ENCODE data around the gene PNPLA5.

The PNPLA5 gene

DNA sequence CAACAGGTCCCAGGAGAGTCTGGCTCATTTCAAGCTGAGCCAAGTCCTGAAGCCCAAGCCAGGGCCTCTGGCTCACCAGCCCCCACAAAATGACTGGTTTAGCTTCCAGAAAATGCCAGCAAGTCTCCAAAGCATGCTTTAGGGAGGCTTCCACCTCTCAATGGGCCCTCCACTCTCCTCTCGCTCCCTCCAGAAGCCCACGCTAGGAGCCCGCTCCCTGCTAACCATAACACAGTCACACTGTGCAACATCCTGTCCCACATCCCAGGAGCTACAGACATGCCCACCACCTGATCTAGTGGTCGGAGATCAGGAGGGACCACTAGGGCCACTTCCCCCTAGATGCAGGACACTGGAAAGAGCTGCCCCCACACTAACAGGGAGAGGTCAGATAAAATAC, 36.4 kb downstream of the PNPLA5 start:
- no peak for DNase-seq (ENCODE audit: low read depth in 1 of 2, low spot score in 1 of 2)

DNA sequence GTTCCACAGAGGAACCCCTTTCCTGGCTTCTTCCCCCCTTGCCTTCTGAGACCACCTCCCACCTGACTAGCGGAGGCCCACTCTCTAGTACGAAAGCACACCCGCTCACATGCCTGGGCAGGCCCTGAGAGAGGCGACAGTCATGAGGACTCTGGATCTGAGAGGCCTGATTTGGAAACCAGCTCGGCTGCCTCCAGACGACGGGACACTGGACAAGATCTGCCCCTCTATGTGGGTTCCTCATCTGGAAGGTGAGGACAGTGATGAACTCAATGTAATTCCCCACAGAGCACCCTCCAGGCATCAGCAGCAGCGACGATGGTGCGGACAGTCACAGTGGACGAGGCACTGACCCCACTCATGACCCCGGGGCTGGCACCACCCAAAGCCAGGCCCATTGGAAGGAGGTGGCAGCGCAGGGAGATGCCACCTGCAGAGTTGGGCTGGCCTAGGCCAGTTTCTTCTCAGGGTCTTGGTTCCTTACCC, 37.0 kb downstream of the PNPLA5 start:
- no peak for DNase-seq (ENCODE audit: low read depth in 1 of 2, low spot score in 1 of 2)

DNA sequence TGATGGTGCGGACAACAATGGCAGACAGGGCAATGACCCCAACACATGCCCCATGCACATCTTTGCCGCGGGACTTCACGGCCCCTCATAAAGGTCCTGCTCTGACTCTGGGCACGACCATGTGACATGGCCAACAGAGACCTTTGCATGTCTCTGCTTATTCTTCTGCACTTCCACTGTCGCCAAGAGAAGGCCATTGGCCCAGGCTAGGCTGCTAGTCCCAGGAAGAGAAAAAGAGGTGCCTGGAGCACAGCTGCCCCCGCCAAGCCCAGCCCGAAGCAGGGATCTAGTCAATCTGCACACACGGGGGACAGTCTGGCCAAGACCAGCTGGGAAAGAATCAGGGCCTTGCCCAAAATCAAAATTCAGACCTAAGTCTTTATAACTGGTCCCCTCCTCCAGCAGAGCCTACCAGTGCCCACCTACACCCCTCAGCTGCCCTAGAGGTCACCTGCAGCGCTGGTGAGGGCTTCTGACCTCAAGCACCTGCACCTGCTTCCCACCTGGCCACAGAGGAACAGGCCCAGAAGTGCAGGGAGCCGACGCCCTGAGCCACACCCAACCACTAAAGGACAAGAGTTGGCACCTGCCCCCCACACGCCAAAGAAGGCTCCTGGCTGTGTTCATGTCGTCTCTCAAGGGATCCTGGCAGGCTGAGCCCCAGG, 37.6 kb downstream of the PNPLA5 start:
- DNase-seq (ENCODE audit: low read depth in 1 of 2, low spot score in 1 of 2): no peak

DNA sequence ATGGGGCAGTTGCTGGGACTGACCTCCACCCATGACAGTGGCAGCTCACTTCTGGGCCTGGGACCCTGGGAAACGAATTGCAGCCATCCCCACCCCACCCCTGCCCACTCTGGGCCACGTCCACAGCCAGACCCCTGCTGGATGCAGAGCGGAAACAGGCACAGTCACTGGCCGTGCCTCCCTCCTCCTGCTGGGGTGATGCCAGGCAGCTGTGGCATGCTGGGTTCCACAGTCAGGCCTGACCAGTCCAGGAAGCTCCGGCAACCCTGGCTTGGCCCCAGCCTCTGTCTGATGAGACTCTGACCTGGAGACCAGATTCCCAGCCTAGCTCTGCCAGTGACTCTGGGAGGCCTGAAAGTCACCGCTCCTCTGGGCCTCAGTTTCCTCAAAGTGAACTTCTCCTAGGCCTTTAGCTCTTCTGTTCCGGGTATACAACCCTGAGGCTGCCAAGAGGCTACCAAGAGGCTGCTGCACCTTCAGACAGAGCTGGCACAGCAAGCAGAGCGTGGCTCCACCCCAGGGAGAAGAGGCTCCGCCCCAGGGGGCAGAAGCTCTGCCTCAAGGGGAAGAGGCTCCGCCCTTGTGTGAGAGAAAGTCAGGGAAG, 38.4 kb downstream of the PNPLA5 start:
- DNase-seq (ENCODE audit: low read depth in 1 of 2, low spot score in 1 of 2): no peak

DNA sequence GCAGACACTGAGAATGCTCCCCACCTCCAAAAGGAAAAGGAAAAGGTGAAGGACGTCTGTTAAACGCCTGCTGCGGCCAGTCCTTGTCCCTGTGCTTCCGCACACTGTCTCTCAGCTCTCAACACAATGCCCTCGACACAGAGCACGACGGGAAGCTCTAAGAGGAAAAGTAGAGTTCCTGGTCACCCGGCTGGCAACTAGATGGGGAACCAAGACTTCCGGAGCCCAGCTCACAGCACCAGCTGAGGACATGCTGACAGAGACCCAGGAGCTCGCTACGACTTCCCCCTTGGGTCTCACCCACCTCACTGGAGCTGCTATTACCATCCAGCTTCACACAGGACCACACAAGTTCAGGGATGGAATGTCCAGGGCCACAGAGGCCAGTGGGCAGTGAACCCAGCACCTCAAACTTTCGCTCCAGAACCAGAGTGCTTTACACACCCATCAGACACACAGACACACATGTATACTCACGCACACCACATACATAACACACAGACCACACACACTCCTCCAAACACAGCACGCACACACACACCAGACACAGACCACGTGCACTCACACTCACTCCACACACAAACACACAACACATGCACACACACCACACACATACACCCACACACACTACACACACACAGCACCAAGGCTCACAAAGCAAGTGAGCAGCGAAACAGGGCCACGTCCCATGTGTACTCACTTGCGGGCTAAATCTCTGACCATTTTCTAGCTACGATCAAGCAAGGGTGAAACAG, 39.1 kb downstream of the PNPLA5 start:
- no peak for DNase-seq (ENCODE audit: low read depth in 1 of 2, low spot score in 1 of 2)

DNA sequence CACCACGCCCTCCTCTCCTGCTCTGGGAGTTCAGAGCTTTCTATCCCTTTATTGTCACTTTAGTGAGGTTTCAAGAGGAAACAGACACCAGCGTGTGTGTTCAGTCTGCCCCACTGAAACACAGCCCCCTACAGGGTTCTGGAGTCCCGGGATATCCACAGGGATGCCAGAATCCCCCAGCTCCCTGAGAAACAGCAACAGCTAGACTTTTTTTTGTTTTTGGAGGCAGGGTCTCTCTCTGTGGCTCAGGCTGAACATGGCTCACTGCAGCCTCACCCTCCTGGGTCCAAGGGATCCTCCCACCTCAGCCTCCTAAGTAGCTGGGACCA, 39.9 kb downstream of the PNPLA5 start:
- no peak for DNase-seq (ENCODE audit: low read depth in 1 of 2, low spot score in 1 of 2)

DNA sequence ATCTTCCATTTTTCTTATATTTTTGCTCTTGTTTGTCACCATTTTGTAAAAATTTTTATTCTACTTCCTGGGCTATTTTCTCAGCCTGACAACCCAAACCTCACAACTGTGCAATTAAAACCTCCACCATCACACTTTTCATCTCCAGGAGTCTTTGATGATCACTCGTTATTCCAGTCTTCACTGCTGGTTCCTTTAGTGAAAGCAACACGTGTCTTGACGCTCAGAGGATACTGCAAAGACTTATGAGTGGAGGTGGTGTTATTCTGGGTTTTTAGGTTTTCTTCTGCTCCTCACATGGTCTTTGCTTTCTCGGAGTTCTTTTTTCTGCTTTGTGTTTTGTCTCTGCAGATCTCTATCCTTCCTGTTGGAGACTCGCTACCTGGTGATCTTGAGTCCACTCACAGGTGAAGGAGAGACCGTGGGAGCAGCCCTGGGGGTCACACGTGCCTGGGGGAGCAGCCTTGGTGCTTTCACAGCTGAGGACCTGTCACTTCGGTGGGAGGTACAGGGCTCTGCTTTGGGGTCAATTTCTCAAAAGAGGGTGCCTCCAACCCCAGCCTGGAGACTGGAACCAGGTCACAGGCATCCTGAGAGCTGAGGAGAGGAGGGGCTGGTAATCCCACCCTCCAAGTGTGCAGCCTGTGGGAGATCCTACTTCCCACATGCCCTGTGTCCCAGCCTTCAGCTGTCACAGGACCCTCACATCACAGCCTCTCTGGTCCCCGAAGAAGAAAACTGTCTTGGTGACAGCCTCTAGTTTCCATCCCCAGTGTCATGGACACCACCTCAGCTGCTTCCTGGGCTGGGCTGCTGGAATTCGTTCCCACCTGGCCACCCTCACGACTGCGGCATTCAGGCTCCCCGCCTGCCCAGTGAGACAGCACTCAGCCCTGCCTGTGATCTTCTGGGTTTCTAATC, 40.5 kb downstream of the PNPLA5 start:
- DNase-seq (ENCODE audit: low read depth in 1 of 2, low spot score in 1 of 2): no peak

DNA sequence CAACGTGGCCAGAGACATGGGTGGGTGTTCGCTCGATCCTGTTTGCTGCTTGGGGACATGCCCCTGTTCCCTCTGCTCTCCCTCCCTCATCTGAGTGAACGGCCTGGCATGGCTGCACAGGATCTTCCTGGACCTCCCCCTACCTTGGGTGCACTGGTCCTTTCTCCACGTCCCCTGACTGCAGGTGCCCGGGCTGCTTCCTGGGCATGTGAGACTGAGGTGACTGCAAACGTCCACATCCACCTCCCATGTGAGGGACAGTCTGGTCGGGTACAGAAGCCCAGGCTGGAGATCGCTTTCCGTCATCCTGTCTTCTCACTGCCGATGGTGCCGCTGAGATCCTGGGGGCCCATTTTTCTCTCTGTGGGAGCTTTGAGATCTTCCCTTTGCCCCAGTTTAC, 41.3 kb downstream of the PNPLA5 start:
- no peak for DNase-seq (ENCODE audit: low read depth in 1 of 2, low spot score in 1 of 2)

DNA sequence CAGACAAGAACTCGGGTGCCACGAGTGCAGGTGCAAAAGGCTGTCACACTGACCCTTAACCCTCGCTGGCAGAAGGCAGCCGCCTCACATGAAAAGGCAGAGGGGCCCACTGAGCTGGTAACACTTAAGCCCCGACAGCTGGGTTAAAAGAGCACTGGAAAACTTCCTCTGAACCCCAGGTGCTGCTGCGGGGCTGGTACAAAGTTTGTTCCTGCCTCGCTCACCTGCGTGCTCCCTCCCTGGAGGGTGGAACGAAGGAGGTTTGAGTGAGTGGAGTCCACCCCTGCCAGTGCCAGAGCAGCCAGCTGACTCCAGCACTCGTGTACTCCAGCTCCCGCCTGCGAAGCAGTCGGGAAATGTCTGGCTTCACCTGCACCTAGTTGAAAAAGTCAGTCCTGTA, 42.1 kb downstream of the PNPLA5 start:
- DNase-seq (ENCODE audit: low read depth in 1 of 2, low spot score in 1 of 2): no peak

DNA sequence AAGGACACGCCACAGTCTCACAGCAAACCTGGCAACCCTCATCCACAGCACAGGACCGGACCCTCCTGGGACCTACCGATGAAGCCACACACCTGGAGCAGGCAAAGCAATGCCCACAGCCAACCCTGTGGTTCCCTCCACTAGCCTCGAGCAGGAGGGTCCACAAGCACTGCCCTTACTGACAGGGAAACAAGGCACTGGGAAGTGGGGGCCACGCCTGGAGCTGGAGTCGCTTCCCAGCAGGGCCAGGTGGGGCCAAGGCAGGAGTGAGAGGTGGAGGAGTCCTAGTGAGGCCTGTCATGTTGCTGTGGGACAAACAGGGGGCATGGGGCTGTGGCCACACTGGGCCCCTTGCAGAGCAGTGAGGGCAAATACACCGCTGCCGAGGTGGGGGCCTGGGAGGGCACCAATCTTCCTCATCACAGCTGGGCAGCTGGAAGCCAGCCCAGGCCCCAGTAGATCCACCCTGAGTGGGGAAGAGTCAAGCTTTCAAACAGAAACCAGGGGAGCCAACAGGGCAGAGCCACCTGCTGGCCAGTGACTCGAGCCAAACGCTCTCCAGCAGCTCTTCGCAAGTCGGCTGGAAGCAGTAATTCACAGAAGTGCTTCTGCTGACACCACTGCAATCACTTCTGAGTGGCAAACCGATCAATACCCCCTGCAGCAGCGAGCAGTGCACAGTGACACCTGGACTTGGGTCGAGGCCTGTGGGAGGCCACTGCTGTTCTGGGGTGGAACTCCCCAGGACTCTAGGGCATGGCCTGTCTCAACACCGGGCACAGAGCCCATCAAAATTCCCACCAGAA, 43.2 kb downstream of the PNPLA5 start:
- no peak for DNase-seq (ENCODE audit: low read depth in 1 of 2, low spot score in 1 of 2)

DNA sequence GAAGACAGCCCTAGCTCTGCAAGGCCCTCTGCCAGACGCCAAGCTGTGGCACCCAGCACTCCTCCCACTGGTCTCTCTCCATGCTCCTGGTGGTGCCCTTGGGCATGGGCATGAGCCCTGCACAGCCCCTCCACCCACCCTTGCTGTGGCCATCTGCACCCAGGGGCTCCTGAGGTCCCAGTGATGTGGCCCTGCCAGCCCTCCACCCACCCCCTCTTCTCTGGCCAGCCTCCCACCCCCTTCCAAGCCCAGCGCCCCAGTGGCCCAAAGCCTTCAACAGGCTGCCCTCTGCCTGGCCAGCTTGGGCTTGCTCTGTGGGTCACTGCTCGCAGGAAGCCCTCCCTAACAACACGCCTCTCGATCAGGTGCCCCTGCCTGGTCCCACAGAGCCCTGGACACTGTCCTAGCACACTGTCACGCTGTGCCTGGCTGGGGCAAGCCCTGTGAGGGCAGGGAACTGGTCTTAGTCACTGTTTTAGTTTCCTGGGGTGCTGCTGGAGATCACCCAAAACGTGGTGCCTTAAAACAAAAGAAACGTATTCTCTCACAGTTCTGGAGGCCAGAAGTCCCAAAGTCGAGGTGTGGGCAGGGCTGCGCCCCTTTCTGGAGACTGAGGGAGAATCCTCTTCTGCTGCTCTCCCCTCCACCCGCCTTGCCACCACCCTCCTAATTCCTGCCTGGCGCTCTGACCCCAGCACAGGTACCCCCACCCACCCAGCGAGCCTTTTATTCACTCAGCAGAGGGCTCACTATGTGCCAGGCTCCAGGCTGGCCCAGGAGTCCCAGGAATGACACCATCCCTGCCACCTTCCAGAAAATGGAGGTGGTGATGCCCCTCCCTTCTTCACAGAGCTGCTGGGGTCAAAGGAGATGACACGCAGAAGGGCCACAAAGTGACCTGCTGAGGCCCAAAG, 44.2 kb downstream of the PNPLA5 start:
- no peak for DNase-seq (ENCODE audit: low read depth in 1 of 2, low spot score in 1 of 2)

DNA sequence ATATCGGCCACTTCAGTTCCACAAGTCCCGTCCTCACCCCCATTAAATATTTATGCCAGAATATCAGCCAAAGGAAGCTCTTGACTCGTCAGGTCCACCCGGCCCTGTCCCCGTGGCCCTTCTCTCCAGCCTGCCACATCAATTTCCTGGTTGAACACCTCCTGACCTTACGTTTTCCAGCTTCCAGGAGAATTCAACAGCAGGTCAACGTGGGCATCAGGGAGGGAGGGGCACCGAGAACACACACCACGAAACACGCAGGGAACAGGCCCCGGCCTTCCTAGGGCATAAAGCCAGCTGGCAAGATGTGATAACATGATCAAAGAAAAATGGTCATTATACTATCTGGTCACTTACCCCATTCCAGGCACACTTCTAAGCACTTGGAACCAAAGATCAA, 44.8 kb downstream of the PNPLA5 start:
- no peak for DNase-seq (ENCODE audit: low read depth in 1 of 2, low spot score in 1 of 2)

DNA sequence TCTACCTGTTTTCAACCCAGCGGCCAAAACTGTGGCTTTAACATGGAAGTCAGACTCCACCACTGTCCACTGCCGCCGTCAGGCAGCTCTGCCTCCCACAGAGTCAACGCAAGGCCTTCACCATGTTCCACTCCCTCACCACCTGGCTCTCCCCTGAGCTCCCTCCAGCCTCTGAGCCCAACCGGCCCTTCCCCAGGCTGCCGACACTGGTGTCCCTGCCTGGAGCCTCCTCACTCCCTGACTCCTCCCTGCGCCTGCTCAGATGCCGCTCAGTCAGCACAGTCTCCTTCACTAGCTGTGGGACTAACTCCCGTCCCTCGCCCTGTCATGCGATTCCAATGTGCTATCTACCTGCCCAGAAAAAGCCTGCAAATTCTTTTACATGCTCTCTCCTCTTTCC, 45.8 kb downstream of the PNPLA5 start:
- no peak for DNase-seq (ENCODE audit: low read depth in 1 of 2, low spot score in 1 of 2)

DNA sequence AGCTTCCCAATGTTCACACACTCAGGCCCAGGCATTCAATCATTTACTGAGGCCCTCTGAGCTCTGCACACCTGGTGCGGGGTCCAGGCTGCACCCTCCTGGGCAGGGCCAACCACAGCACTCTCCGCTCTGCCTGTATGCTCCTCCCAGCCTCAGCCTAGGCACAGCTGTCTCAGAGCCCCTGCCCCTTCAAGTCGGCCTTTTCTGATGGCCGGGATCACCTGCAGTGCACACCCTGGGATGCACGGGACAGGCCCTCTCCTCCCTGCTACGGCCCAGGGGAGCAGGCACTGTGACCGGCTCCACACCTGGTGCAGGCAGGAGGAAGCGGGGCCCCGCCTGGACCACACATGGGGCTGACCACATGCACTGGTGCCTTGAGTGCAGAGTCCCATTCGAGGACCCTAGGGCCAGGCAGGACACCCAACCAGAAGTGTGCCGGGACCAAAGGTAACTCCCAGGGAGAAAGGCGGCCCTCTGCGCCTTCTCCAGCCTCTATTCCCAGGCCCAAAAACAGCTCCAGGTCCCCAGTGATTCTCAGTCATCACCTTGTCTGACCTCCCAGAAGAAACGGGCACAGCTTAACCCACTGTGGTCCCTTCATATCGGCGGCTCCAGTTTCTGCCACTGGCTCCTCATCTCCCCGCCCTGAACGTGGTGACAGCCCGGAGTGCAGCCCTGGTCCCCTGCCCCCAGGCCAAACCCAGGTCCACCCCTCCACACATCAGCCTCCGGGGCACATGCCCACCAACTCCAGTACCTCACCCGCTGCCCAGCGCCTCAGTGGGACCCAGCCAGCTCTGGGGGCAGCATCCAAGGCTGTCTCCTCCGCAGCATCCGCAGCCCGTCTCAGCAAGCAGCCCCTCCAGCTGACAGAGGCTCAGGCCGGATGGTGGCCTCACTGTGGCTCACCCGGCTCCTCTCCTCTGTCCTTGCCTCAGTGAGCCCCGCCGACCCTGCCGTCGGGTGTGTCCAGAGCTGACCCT, 47.0 kb downstream of the PNPLA5 start:
- DNase-seq (ENCODE audit: low read depth in 1 of 2, low spot score in 1 of 2): no peak

DNA sequence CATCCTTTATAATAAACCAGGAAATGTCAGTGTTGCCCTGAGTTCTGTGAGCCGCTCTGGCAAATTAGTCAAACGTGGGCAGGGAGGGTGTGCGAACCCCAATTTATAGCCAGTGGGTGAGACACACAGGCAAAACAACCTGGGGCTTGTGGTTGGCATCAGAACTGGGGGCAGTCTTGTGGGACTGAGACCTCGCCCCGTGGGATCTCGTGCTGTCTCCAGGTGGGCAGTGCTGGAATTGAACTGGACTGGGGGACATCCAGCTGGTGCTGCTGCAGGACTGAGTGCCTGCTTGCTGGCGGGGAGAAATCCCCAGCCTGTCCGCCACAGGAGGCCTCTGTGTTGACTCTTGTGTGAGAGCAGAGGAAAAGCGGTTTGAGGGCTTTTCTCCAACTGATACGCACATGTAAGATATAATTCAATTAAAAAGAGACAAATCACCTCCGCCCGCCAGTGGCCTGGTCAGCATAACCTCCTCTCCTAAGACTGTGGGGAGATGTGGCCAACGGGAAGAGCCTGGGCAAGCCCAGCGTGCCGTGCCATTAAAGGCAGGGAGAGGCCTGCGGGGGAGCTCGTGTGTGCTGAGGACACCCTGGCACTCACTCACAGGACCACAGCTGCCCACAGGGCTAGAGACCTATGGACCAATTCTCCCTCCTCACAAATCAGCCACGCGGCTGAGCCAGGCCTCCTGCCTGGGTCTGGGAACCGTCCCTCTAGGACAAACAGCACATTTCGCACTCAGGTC, 47.9 kb downstream of the PNPLA5 start:
- no peak for DNase-seq (ENCODE audit: low read depth in 1 of 2, low spot score in 1 of 2)

DNA sequence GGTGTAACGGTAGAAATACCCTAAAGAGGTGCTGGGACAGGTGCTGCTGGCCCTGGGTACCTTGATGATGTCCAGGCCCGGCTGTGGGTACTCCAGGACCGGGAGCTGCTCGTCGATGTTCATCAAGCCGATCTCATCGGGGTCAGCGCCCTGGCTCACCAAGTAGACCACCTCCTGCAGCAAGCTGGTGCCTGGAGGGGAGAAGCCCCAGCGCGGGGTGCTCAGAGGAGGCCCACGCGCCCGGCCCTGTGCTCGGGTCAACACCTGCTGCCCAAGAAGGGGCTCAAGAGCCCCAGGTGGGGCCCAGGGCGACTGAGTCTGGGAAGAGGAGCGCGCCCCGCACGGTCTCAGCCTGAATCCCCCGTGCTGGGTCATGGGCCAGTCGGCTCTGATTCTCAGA, 50.1 kb downstream of the PNPLA5 start:
- no peak for DNase-seq (ENCODE audit: low read depth in 1 of 2, low spot score in 1 of 2)

DNA sequence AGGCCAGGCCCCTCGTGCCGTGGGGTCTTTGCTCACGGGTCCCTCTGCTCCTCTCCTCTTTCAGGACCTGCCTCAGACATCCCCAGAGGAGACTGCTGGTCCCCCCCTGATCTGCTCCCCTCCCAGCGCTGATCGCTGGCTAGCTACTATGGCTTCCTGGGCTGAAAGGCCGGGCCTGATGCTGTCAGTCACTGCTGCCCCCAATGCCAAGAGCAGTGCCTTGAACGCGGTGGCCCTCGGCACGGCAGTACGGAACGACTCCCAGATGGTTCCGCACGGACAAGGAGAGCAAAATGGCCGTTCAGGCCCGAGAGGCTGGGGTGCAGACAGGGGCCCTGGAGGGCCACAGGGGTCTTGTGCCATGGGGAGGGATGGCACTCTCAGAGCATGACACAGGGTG, 51.0 kb downstream of the PNPLA5 start:
- no peak for DNase-seq (ENCODE audit: low read depth in 1 of 2, low spot score in 1 of 2)

DNA sequence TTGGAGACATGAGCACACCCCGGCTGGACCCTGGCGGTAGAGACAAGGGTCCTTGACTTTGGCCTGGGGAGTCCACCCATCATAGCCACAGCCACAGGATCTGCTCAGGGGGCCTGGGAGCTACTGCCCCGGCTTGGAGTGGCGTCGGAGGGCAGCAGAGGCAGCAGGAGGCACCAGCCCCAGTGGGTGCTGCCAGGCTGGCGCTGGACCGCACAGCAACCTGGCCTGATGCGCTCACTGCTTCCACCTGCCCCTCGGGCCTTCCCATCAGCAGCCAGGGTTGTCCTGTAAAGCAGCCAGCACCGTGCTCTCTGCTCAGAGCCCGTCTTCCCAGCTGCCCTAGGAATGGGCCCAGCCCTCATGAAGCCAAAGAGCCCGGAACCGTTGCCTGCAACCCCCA, 51.4 kb downstream of the PNPLA5 start:
- no peak for DNase-seq (ENCODE audit: low read depth in 1 of 2, low spot score in 1 of 2)

Data from activated T-helper 1 cell treated with anti-CD3 and anti-CD28 coated beads, Interleukin-2, amount 50 U/mL, for 16 hours (primary cell).